Stimulated activated CD4-positive, alpha-beta T cell treated with anti-CD3 and anti-CD28 coated beads, Interleukin-12 subunit alpha, Interleukin-12 subunit beta, amount 100 ng/mL, for 4 hours (primary cell): ENCODE results near the gene LCN9.

Experiments
- DNase-seq: peaks from one replicate; pipeline ENCODE4 v3.0.0-alpha.2; 2020

Gene LCN9

DNA sequence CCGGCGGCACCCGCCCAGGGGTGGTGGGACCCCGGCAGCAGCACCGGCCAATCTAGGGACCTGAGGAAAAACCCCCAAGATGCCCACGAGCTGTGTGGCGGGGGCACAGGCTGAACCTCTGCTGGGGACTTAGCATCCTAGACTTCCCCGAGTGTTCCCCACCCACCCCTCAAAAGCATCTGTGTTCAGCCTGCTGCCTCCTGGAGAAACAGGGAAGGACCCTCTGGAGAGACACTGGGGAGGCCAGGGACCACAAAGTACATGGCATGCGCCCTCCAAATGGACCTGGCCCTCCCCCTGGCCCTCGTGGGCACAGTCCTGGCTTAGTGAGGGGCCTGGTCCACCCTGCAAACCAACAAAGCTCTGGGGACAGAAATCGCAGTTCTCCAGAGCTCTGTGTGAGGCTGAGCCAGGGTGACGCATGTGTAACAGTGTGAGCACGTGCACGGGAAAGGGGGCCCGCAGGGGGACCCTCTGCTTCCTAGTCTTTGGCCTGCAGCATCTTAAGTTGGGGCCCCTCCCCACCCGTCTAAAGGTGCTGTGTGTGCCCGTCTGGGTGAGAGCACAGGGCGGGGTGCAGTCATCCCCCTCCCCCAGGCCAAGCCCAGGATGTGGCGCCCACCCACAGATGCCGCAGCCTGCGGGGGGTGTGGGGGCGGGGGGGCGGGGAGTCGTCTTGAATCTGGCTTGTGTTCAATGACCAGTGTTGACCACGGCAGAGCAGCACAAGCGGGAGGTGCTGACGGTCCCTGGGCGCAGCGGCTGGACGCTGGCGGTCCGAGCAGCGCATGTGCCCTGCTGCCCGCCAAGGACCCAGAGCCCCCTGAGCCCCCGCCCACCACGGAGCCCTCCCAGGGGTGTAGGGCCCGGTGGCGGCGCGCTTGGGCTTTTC, 38.2 kb downstream of the LCN9 start:
- DNase-seq = peak; percentile 10

DNA sequence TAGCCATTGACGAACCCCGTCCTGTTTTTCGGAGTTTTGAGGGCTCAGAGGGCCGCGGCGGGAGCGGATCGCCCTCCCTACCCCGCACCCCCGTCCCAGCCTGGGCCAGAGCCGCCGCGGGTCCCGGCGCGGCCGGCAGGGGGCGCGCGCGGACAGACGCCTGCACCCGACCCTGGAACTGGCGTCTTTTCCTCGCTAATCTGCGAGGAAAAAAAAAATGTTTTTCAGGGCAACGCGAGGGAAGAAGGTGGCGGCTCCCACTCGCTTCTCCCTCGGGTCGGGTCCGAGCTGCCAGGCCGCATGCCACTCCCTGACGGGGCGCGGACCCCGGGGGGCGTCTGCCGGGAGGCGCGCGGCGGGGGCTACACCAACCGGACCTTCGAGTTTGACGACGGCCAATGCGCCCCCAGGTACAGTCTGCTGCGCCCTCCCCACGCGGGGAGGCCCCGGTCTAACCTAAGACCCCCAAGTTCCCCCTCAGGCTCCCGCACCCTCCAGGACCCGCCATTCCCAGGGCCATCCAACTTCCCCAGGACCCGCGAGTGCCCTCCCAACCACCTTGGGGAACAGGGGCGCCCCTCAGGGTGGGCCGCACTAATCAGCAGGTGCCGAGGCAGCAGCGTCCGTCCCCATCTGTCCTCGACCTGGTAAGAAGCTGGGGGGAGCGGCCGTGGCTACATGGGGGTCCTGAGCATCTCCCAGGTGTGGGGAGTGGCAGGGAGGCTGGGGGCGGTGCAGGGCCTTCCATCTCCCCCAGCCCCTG, 39.0 kb downstream of the LCN9 start, which contains the start of gene KCNT1:
Gene KCNT1 (plus strand): TSS at position 227 of the 763 bp plus-strand sequence. CDS start 74 bp downstream, at position 301.
- DNase-seq = peak; percentile 61

DNA sequence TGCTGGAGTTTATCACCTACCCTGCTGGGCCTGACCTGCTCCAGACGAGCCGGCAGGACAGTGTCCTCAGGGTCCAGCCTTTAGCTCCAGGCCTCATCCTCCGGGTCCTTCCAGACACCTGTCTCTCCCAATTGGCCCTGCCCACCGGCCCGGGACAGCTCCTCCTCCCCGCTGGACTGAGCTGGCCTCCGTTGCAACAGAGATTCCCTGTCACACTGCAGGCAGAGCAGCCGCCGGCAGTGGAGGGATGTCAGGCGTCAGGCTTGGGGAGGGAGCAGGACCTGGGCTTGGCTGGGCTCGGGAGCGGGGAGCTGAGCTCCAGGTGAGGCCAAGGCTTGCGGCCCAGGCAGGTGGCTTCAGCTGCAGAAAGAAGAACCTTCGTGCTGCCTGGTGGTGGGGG, 40.6 kb downstream of the LCN9 start:
- no peak for DNase-seq

DNA sequence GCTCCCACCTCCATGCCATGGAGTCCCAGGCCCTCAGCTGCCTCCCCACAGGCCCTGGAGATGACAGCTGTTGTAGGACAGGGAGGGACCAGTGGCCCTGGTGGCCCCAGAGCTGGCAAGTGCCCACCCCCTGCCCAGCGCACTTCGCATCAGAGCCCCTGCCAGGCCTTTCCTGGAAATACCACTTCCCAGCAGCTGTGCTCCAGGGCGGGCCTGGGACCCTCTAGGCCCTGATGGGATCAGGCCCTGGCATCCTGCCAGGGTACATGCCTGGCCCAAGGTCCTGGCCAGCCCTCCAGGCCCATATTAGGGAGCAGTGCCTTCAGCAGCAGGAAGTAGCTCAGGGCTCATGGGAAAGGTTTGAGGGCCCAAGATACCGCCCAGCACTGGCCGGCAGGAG, 41.4 kb downstream of the LCN9 start:
- no peak for DNase-seq

DNA sequence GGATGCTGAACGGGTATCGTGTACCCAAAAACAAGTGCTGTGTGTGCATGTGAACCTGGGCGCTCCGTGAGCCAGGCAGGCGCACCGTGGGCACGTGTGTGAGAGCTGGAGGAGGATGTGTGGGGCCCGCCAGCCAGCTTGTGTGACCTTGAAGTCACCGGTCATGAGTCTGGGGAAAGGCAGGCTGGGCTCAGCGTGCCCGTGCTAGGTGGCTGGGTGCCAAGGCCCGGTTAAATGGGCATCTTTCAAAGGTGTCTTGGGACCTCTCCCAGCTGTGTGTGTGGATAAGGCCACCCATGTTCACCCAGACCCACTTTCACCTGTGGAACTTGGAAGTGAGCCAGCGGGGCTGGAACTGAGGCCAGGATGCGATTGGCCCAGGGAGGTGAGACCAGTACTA, 42.3 kb downstream of the LCN9 start:
- DNase-seq = no peak

DNA sequence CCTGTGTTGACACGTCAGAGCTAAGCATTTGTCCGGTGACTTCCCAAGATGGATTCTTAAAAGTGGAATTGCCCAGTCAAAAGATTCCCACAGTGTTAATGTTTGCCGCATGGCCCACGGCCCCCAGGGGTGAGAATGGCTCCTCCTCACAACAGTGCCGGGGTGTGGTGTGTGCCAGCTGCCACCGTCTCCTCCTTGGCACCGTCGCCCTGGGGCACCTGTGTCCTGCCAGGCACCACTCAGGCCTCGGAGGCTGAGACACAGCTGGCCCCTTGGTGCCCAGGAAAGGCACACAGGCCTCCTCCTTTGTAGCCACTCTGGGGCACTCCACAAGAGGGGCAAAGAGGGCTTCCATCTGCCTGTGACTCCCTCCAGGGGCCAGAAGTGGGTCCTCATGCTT, 43.2 kb downstream of the LCN9 start:
- DNase-seq = no peak

DNA sequence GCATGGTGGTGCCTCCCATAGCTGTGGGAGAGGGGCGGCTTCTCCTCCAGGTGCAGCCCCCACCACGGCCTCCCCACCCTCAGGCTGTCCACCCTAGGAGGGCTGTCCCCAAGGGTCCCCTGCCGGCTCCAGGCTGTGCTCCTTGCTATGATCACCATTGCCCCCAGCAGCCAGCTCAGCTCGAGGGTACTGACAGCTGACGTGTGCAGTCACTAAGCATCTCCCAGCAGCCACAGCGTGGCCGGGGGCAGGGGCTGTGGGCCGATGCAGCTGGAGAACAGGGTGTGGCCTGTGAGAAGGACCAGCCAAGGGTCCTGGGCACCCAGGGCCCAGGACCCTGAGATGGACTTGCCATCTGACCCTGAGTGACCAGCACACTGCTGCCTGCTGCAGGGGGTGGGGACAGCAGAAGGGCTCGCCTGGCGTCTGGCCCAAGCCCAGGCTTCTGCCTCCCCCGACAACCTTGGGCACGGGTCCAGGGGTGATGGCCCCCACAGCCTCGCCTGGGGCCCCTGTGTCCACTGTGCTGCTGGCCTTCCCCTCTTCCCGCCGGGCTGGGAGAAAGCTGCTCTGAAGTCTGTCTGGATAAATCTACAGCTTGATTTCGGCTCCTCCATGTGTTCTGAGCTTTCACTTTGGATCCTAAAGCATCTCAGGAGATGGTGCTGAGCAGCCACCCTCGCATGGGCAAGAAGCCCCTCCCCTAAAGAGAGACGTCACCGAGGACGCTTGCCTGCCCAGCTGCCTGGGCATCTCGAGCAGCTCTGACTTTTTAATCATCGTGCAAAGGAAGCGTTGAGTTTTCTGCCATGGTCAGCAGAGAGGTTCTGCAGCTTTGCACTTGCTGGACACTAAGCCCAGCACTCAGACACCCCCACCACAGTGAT, 44.4 kb downstream of the LCN9 start:
- DNase-seq = no peak

DNA sequence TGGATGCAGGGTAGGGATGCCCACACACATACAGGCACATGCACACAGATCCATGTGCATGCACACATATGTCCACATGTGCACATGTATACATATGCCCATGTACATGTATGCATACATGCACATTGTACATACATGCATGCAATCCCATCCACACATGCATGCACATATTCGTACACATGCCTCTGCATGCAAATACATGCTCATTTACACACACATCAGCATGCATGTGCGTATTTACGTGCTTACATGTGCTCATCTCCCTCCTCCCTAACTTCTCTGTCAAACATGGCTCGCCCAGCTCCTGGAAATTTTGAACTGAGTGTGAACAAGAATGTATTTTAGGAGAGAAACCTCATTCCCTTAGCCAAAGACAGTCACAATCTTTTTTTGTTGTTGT, 45.1 kb downstream of the LCN9 start:
- DNase-seq = no peak

DNA sequence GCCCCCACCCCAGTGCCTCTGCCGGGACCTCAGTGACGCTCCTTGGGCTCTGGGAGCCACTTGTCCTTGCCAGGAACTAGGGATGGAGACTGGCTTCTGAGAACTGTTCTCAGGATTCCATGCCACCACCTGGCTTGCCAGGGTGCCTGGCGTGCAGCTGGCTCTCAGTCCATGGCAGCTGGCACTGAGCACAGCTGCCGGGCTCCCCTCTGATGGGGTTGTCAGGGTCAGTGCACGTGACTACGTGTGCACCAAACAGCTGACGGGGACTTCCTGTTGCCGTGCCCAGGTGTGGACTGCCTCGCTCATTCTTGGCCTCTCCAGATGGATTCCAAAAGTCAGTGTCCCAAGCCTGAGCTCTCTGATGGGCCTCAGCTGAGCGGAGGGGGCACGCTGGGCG, 48.3 kb downstream of the LCN9 start:
- no peak for DNase-seq

DNA sequence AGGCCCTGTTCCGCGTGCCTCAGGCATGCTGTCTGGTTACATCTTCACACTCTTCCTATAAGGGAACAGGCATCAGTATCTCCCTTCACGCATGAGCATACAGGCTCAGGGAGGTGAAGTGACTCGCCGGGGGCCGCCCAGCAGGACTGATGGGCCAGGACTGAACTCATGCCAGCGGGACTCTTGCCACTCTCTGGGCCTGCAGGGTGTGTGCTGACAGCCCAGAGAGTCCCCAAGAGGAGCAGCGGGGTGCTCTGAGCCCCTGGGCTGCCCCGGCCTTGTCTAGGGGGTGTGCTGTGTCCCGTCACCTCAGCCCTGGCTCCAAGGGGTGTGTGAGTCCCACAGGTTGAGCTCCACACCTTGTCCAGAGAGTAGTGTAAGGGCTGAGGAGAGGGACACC, 48.8 kb downstream of the LCN9 start:
- no peak for DNase-seq

DNA sequence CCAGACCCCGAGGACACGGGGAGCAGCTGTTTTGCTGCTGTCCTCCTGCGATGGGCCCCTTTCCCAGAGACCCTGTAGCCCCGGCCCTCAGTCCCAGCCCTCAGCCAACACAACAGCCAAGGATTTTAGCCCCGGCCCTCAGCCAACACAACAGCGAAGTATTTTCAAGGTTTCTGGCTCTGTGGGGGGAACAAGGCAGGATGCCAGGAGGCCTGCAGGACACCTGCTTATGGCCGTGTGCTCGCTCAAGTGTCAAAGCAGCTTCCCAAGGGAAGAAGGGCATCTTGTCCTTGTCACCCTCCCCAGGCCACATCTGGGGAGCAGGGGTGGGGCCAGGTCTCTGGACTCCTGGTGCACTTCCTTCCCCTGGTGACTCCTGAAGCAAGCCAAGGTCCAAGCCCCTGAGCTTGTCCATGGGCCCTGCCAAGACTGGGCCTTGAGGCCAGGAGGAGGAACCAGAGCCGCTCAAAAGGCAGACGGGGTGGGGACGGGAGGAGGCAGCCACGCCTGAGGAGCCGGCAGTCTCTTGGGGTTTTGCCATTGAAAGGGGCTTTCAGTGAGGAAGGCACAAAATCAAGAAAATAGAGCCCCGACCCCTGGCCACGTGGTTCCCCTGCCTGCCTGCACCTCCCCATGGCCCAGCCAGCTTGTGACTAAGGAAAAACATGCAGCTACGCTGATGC, 49.6 kb downstream of the LCN9 start:
- DNase-seq = no peak

DNA sequence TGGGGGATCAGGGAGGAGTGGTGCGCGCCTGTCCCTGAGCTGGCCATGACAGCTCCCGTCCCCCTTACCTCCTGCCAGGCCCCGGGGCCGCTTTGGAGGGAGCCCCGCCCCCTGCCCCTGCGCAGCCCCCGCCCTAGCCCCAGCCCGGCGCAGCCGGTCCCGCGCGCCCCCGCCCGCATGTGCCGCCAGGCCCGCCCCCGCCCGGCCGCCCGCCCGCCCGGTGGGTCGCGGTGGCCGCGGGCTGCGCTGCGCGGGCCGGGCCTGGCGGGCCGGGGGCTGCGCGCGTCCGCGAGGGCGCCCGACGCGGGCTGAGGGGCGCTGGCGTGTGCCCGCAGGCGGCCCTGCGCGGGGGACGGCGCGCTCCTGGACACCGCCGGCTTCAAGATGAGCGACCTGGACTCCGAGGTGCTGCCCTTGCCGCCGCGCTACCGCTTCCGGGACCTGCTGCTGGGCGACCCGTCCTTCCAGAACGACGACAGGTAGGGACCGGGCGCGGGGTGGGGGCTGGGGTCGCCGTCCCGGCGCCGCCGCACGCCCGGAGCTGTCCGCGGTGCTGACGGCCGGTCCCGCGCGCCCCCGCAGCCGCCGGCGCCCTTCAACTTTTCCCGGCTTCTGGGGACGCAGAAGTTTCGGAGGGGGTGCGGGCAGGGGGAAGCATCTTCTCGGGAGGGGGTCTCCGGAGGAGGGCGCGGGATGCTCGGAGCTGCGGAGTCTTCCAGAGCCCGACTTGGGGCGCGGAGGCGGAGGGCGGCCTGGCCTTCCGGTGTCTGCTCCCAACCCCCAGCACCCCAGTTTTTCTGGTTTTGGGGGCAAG, 51.3 kb downstream of the LCN9 start:
- no peak for DNase-seq

DNA sequence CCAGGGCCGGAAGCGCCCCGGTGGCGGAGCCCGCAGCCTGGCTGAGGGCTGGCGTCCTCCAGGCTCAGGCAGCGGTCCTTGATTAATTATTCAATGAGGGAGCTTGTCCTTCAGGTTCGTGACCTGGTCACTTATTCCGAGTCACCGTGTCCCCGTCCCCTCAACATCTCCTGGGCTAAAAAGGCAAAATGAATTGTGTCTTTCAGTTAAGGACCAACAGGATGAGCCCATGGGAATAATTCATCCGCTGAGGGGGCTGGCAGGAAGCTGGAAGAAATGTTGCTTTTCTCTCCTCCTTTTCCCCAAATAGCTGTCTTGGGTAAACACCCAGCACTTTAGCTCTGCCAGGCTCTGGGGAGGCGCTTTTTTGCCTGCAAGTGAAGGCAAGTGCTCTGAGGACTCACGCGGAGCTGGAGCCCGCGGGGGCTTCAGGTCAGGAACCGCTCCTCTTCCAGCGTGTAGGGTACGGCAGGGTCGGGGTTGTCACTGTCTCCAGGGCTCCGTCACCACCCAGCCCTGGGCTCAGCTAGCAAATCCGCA, 52.0 kb downstream of the LCN9 start:
- no peak for DNase-seq

DNA sequence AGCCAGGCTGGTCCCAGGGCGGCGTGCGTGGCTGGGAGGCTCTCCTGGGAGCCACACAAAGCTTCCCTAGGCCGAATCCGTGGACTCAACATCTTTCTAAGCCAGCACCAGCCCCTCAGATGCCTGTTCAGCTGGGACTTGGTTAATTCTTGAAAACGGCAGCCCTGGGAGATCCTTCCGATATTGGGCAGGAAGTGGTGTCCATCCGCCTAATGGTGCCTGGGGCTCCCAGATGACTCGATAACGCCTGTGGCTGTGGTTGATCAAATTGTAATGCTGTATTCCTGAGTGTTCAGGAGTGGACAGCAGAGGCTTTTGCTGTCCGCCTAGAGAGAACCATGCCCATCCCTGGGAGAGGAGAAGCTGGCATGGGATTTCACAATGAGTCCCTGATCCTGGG, 52.9 kb downstream of the LCN9 start:
- DNase-seq = no peak
